Neural cell (in vitro differentiated cells): Measurements from ENCODE around the gene AGT. TPM values are rescaled to one million over a fixed set of nuclear protein-coding genes. Genes with fewer than 3 reads are reported as not detected.

ENCODE experiments used
- H2AFZ ChIP-seq: fragments of 200-600, 300-800 bp; sonication (generic), shearing (Covaris generic); 2 replicates; pipeline ENCODE4 v1.6.0; 2014; ENCODE audit warnings: low read depth, mild to moderate bottlenecking, antibody characterized with exemption, low read length, moderate library complexity
- H3F3A ChIP-seq: fragments of 200-600 bp; shearing (Covaris generic); 2 replicates; pipeline ENCODE4 v1.6.1; 2016; ENCODE audit warnings: mild to moderate bottlenecking, moderate library complexity, mixed read lengths, antibody characterized with exemption, low read length; ENCODE audit not compliant: insufficient read depth, poor library complexity, severe bottlenecking
- H3K27ac ChIP-seq: fragments of 200-600, 300-800 bp; sonication (generic), shearing (Covaris generic); 2 replicates; pipeline ENCODE4 v1.5.1; 2014; ENCODE audit warnings: mild to moderate bottlenecking, low read length, moderate library complexity
- H3K27me3 ChIP-seq: fragments of 300-800, 200-600 bp; sonication (generic), shearing (Covaris generic); 2 replicates; pipeline ENCODE4 v1.6.0; 2014; ENCODE audit warnings: mild to moderate bottlenecking, low read depth, low read length, moderate library complexity; ENCODE audit not compliant: insufficient read depth
- H3K36me3 ChIP-seq: fragments of 300-800, 200-600 bp; sonication (generic), shearing (Covaris generic); 2 replicates; pipeline ENCODE4 v1.5.1; 2014; ENCODE audit warnings: mild to moderate bottlenecking, antibody characterized with exemption, low read length, moderate library complexity; ENCODE audit not compliant: insufficient read depth
- H3K4me2 ChIP-seq: fragments of 300-800, 200-600 bp; sonication (generic), shearing (Covaris generic); 2 replicates; pipeline ENCODE4 v1.6.0; 2014; ENCODE audit warnings: mild to moderate bottlenecking, low read length
- H3K4me3 ChIP-seq: fragments of 300-800, 200-600 bp; sonication (generic), shearing (Covaris generic); 2 replicates; pipeline ENCODE4 v1.5.1; 2014; ENCODE audit warnings: mild to moderate bottlenecking, low read length, moderate library complexity
- H3K79me2 ChIP-seq: fragments of 200-600 bp; shearing (Covaris generic); replicated peaks from 2 replicates; pipeline ENCODE4 v1.6.0; 2014; ENCODE audit warnings: mild to moderate bottlenecking, low read length, moderate library complexity; ENCODE audit not compliant: insufficient read depth
- H3K9ac ChIP-seq: fragments of 300-800, 200-600 bp; sonication (generic), shearing (Covaris generic); 2 replicates; pipeline ENCODE4 v1.6.1; 2016; ENCODE audit warnings: mild to moderate bottlenecking, low read length, mixed read lengths
- H3K9me2 ChIP-seq: fragments of 200-600 bp; shearing (Covaris generic); 2 replicates; pipeline ENCODE4 v1.6.1; 2016; ENCODE audit warnings: mild to moderate bottlenecking, low read length, mixed read lengths; ENCODE audit not compliant: insufficient read depth
- H3K9me3 ChIP-seq: fragments of 200-600, 300-800 bp; sonication (generic), shearing (Covaris generic); 2 replicates; pipeline ENCODE4 v1.6.1; 2016; ENCODE audit warnings: mild to moderate bottlenecking, mixed run types, low read length, moderate library complexity, mixed read lengths
- H4K20me1 ChIP-seq: fragments of 200-600 bp; shearing (Covaris generic); 2 replicates; pipeline ENCODE4 v1.6.1; 2016; ENCODE audit warnings: mild to moderate bottlenecking, mixed run types; ENCODE audit not compliant: insufficient read depth
- EP300 ChIP-seq: fragments of 450-650 bp; conservative IDR thresholded peaks from 2 replicates; pipeline ENCODE4 v1.6.1; 2014; ENCODE audit warnings: antibody characterized with exemption, mild to moderate bottlenecking, moderate library complexity; ENCODE audit not compliant: poor library complexity, severe bottlenecking
- EZH2 ChIP-seq: fragments of 200-600, 300-800 bp; shearing (Covaris generic), sonication (generic); IDR thresholded peaks from 2 replicates; pipeline ENCODE4 v1.6.1; 2014; ENCODE audit warnings: antibody characterized with exemption, low read length, borderline replicate concordance, mild to moderate bottlenecking; ENCODE audit not compliant: insufficient read depth, poor library complexity, severe bottlenecking
- MXI1 ChIP-seq: fragments of 450-650 bp; conservative IDR thresholded peaks from 2 replicates; pipeline ENCODE4 v1.6.1; 2014; ENCODE audit warnings: antibody characterized with exemption, mild to moderate bottlenecking; ENCODE audit not compliant: poor library complexity, severe bottlenecking
- POLR2AphosphoS5 ChIP-seq: IDR thresholded peaks from 2 replicates; pipeline ENCODE4 v1.6.1; 2012
- RAD21 ChIP-seq: fragments of 450-650 bp; conservative IDR thresholded peaks from 2 replicates; pipeline ENCODE4 v1.6.1; 2014; ENCODE audit warnings: antibody characterized with exemption, mild to moderate bottlenecking, moderate library complexity
- SMC3 ChIP-seq: fragments of 450-650 bp; conservative IDR thresholded peaks from 2 replicates; pipeline ENCODE4 v1.6.1; 2014; ENCODE audit warnings: antibody characterized with exemption, mild to moderate bottlenecking, moderate library complexity; ENCODE audit not compliant: poor library complexity
- TAF1 ChIP-seq: IDR thresholded peaks from 2 replicates; pipeline ENCODE4 v1.6.1; 2012; ENCODE audit warnings: low read depth
- polyA plus RNA-seq: library from polyadenylated mRNA; depleted of rRNA; stranded (reverse); fragments of >200 nt; gene quantifications from 2 replicates; pipeline ENCODE4 v1.2.3, GENCODE V29; 2014
- TF ChIP-seq, protein P1 (sequence below): IDR thresholded peaks from 2 replicates; pipeline ENCODE4 v1.6.1; 2012; ENCODE audit warnings: borderline replicate concordance
- TF ChIP-seq, protein P2 (sequence below): fragments of 450-650 bp; IDR thresholded peaks from 2 replicates; pipeline ENCODE4 v1.5.1; 2014; ENCODE audit warnings: antibody characterized with exemption, mild to moderate bottlenecking, moderate library complexity; ENCODE audit not compliant: poor library complexity, severe bottlenecking

AGT gene
- polyA plus RNA-seq, 1 donor from 2014 or later: not detected

DNA sequence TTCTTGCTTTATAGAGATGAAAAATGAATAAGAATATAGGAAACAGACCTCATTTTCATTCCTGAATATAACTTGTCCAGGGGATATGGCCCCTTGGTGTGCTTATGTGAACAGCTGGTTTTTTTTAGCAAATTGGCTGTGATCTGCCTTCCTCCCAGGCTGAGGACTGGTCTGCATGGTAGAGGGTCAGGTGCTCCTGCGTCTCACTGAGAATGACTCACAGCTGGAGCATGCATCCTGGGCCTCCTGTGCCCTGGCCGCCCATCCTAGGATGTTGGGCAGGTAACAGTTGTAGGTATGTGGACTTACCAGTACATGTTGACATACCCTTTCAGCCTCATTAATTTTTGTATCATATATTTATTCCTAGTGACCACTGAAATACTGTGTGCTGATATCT is 29.8 kb downstream of the AGT start:
- Histone ChIP-seq H3K9me3 (no peaks in the 10 kb centered on the region), H3K27ac (no peak overlapping the region), H3F3A (no peaks in the 10 kb centered on the region), H3K9me2 (no peaks in the 10 kb centered on the region), H3K4me2 (no peak overlapping the region), H3K27me3 (no peaks in the 10 kb centered on the region), H3K4me3 (no peak overlapping the region), H2AFZ (no peak overlapping the region), H4K20me1 (no peaks in the 10 kb centered on the region), H3K36me3 (peaks cover 6% of the 10 kb centered on the region), H3K9ac (no peak overlapping the region), H3K79me2 (no peaks in the 10 kb centered on the region)
- TF ChIP-seq EZH2: no peak
- TF ChIP-seq MXI1: no peak
- TF ChIP-seq, protein P1, sequence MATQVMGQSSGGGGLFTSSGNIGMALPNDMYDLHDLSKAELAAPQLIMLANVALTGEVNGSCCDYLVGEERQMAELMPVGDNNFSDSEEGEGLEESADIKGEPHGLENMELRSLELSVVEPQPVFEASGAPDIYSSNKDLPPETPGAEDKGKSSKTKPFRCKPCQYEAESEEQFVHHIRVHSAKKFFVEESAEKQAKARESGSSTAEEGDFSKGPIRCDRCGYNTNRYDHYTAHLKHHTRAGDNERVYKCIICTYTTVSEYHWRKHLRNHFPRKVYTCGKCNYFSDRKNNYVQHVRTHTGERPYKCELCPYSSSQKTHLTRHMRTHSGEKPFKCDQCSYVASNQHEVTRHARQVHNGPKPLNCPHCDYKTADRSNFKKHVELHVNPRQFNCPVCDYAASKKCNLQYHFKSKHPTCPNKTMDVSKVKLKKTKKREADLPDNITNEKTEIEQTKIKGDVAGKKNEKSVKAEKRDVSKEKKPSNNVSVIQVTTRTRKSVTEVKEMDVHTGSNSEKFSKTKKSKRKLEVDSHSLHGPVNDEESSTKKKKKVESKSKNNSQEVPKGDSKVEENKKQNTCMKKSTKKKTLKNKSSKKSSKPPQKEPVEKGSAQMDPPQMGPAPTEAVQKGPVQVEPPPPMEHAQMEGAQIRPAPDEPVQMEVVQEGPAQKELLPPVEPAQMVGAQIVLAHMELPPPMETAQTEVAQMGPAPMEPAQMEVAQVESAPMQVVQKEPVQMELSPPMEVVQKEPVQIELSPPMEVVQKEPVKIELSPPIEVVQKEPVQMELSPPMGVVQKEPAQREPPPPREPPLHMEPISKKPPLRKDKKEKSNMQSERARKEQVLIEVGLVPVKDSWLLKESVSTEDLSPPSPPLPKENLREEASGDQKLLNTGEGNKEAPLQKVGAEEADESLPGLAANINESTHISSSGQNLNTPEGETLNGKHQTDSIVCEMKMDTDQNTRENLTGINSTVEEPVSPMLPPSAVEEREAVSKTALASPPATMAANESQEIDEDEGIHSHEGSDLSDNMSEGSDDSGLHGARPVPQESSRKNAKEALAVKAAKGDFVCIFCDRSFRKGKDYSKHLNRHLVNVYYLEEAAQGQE: no peak
- TF ChIP-seq POLR2AphosphoS5: no peak
- no peak for TF ChIP-seq SMC3

DNA sequence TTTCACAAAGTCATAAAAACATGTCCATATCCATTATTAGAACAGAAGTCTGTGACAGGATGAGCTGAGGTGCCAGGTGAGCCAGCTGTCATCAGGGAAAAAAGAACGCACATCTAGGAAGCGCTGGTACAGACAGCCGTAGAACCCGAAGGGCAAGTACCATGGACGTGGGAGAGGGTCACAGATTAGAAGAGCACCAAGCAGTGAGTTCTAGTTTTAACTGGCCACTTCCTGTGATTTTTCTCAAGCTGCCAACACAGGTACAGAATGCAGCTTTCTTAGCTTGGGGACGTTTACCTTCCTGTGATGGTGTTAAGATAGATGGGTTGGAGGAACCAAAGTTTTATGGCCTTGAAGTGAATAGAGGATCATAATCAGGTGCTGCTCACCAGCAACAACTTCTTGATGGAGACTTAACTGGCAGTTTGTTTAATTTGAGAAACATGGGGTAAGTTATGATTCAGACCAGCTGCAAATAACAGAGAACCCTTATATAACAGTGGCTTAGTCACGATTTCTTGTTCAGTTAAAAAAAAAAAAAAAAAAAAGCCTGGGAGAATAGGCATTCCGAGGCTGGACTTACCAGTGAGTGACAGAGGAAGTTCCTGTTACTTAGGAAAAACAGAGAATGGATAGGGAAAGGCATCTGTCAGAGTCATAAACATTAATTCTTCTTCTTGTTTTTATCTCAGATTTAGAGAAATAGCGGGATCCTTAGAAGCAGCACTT is 30.9 kb downstream of the AGT start:
- Histone ChIP-seq H3K4me3 (no peak overlapping the region), H3K9me3 (no peaks in the 10 kb centered on the region), H3K27ac (no peak overlapping the region), H3K4me2 (no peak overlapping the region), H3K79me2 (no peaks in the 10 kb centered on the region), H3K27me3 (no peaks in the 10 kb centered on the region), H2AFZ (no peak overlapping the region), H4K20me1 (no peaks in the 10 kb centered on the region), H3F3A (no peaks in the 10 kb centered on the region), H3K9me2 (no peaks in the 10 kb centered on the region), H3K9ac (no peak overlapping the region), H3K36me3 (peaks cover 6% of the 10 kb centered on the region)
- no peak for TF ChIP-seq EP300
- TF ChIP-seq EZH2: no peak
- no peak for TF ChIP-seq MXI1
- TF ChIP-seq TAF1: no peak
- TF ChIP-seq SMC3: no peak
- no peak for TF ChIP-seq RAD21
- TF ChIP-seq, protein P2, sequence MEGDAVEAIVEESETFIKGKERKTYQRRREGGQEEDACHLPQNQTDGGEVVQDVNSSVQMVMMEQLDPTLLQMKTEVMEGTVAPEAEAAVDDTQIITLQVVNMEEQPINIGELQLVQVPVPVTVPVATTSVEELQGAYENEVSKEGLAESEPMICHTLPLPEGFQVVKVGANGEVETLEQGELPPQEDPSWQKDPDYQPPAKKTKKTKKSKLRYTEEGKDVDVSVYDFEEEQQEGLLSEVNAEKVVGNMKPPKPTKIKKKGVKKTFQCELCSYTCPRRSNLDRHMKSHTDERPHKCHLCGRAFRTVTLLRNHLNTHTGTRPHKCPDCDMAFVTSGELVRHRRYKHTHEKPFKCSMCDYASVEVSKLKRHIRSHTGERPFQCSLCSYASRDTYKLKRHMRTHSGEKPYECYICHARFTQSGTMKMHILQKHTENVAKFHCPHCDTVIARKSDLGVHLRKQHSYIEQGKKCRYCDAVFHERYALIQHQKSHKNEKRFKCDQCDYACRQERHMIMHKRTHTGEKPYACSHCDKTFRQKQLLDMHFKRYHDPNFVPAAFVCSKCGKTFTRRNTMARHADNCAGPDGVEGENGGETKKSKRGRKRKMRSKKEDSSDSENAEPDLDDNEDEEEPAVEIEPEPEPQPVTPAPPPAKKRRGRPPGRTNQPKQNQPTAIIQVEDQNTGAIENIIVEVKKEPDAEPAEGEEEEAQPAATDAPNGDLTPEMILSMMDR: no peak
- no peak for TF ChIP-seq POLR2AphosphoS5
- TF ChIP-seq, protein P1: no peak
